SU-DHL-6 (cell line): ENCODE measurements around the gene SF3A1.

ENCODE experiments used
- H2AFZ ChIP-seq: fragments of 200-600 bp; sonication (generic); 2 replicates; pipeline ENCODE4 v1.6.1; 2014; ENCODE audit warnings: low read depth, mild to moderate bottlenecking, moderate library complexity, mixed read lengths, antibody characterized with exemption, low read length; ENCODE audit not compliant: severe bottlenecking
- H3F3A ChIP-seq: fragments of 200-600 bp; shearing (Covaris generic); 2 replicates; pipeline ENCODE4 v1.6.0; 2016; ENCODE audit warnings: antibody characterized with exemption, mild to moderate bottlenecking; ENCODE audit not compliant: insufficient read depth
- H3K27ac ChIP-seq: fragments of 200-600 bp; sonication (generic); 2 replicates; pipeline ENCODE4 v1.5.1; 2016; ENCODE audit warnings: low read depth, mild to moderate bottlenecking, low read length, moderate library complexity, mixed read lengths
- H3K27me3 ChIP-seq: fragments of 200-600 bp; sonication (generic), shearing (Covaris generic); 2 replicates; pipeline ENCODE4 v1.6.0; 2014; ENCODE audit warnings: mild to moderate bottlenecking, low read length
- H3K36me3 ChIP-seq: fragments of 200-600 bp; sonication (generic); 2 replicates; pipeline ENCODE4 v1.6.1; 2014; ENCODE audit warnings: mild to moderate bottlenecking, low read length, mixed read lengths
- H3K4me2 ChIP-seq: fragments of 300-600, 200-600 bp; shearing (Covaris generic), sonication (generic); 2 replicates; pipeline ENCODE4 v1.6.0; 2014; ENCODE audit warnings: low read length, low read depth, mild to moderate bottlenecking; ENCODE audit not compliant: poor library complexity, severe bottlenecking
- H3K4me3 ChIP-seq: fragments of 200-600 bp; sonication (generic); 2 replicates; pipeline ENCODE4 v1.5.1; 2014; ENCODE audit warnings: antibody characterized with exemption, low read length, mild to moderate bottlenecking, mixed read lengths; ENCODE audit not compliant: insufficient read depth, poor library complexity, severe bottlenecking
- H3K79me2 ChIP-seq: fragments of 200-600 bp; sonication (generic); 2 replicates; pipeline ENCODE4 v1.6.1; 2014; ENCODE audit warnings: mild to moderate bottlenecking, low read length, moderate library complexity; ENCODE audit not compliant: insufficient read depth
- H3K9ac ChIP-seq: fragments of 200-600 bp; sonication (generic); 2 replicates; pipeline ENCODE4 v1.7.0; 2014; ENCODE audit warnings: mild to moderate bottlenecking, low read length
- H3K9me2 ChIP-seq: fragments of 200-600 bp; sonication (generic); replicated peaks from 2 replicates; pipeline ENCODE4 v1.6.1; 2014; ENCODE audit warnings: low read length; ENCODE audit not compliant: insufficient read depth
- H3K9me3 ChIP-seq: fragments of 200-600 bp; sonication (generic); 2 replicates; pipeline ENCODE4 v1.6.1; 2014; ENCODE audit warnings: low read length, mixed read lengths; ENCODE audit not compliant: insufficient read depth
- H4K20me1 ChIP-seq: fragments of 200-600 bp; sonication (generic); 2 replicates; pipeline ENCODE4 v1.6.1; 2014; ENCODE audit warnings: low read depth, mild to moderate bottlenecking, antibody characterized with exemption, low read length, moderate library complexity, mixed read lengths
- EZH2phosphoT487 ChIP-seq: fragments of 200-600 bp; sonication (generic), shearing (Covaris generic); conservative IDR thresholded peaks from 2 replicates; pipeline ENCODE4 v1.6.1; 2018; ENCODE audit warnings: mild to moderate bottlenecking, antibody characterized with exemption, low read length, moderate library complexity, mixed read lengths
- TF ChIP-seq, protein P1 (sequence below): fragments of 200-600 bp; sonication (generic); IDR thresholded peaks from one replicate; pipeline ENCODE4 v1.5.1; 2017; ENCODE audit warnings: antibody characterized with exemption, mild to moderate bottlenecking, low read length, moderate library complexity; ENCODE audit not compliant: insufficient read depth, poor library complexity, severe bottlenecking

The SF3A1 gene

DNA sequence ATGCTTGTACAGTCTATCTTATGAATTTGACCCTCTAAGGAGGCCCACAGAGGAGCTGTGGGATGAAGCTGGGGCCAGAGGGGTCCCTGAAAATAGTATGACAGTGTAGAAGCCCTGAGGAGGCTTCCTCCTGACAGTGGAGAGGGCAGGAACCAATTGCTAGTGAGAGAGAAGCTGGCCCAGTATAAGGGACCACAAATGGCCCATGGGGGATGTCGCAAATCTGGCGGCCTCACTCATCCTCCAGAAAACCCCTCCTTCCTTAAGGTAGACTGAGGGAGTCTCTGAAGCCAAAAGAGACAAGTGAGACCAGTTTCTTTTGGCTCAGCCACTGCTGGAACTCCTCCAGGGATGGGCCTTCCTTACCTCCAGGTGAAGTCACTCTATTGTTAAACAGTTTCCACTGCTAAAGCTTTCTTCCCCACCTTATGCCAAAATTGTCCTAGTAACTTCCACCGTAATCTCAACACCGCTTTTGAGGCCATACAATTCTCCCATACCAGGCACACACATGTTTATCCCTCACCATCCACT is 49.6 kb downstream of the SF3A1 start:
- no peak overlapping the region for H3K4me2 ChIP-seq
- H3K9me2 ChIP-seq, result no peaks in the 10 kb centered on the region
- H3K79me2 ChIP-seq, result no peaks in the 10 kb centered on the region
- H2AFZ ChIP-seq, result no peak overlapping the region
- H3K9ac ChIP-seq, result no peak overlapping the region
- H3K36me3 ChIP-seq, result no peaks in the 10 kb centered on the region
- no peaks in the 10 kb centered on the region for H3K9me3 ChIP-seq
- no peaks in the 10 kb centered on the region for H4K20me1 ChIP-seq
- H3F3A ChIP-seq, result no peaks in the 10 kb centered on the region
- no peaks in the 10 kb centered on the region for H3K27me3 ChIP-seq
- H3K27ac ChIP-seq, result no peak overlapping the region
- TF ChIP-seq EZH2phosphoT487, result no peak
- TF ChIP-seq, protein P1, sequence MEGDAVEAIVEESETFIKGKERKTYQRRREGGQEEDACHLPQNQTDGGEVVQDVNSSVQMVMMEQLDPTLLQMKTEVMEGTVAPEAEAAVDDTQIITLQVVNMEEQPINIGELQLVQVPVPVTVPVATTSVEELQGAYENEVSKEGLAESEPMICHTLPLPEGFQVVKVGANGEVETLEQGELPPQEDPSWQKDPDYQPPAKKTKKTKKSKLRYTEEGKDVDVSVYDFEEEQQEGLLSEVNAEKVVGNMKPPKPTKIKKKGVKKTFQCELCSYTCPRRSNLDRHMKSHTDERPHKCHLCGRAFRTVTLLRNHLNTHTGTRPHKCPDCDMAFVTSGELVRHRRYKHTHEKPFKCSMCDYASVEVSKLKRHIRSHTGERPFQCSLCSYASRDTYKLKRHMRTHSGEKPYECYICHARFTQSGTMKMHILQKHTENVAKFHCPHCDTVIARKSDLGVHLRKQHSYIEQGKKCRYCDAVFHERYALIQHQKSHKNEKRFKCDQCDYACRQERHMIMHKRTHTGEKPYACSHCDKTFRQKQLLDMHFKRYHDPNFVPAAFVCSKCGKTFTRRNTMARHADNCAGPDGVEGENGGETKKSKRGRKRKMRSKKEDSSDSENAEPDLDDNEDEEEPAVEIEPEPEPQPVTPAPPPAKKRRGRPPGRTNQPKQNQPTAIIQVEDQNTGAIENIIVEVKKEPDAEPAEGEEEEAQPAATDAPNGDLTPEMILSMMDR, result no peak
- no peak overlapping the region for H3K4me3 ChIP-seq

DNA sequence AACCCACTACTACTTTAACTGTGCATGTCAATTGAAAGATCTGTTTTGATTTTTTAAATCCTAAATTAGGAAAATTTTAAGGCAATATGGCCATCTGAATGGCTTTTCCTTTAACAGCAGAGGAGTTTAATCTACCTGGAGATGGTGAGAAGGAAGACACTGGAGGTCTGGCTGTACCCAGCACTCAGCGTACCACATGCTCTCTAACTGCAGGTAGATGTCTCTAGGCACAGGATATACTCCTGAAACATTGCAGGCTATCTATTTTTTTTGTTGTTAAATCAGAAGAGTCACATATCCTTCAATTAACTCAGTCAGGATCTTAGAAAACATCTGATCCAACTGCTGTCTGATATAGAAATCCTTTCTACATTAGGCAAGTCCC is 50.1 kb downstream of the SF3A1 start:
- Histone ChIP-seq H3K36me3 (no peaks in the 10 kb centered on the region), H4K20me1 (no peaks in the 10 kb centered on the region), H3K4me2 (no peak overlapping the region), H3K79me2 (no peaks in the 10 kb centered on the region), H3K27me3 (no peaks in the 10 kb centered on the region), H3K9ac (no peak overlapping the region), H3K27ac (no peak overlapping the region), H2AFZ (no peak overlapping the region), H3K9me3 (no peaks in the 10 kb centered on the region), H3K9me2 (no peaks in the 10 kb centered on the region), H3K4me3 (no peak overlapping the region), H3F3A (no peaks in the 10 kb centered on the region)
- TF ChIP-seq, protein P1, result no peak
- TF ChIP-seq EZH2phosphoT487, result no peak

DNA sequence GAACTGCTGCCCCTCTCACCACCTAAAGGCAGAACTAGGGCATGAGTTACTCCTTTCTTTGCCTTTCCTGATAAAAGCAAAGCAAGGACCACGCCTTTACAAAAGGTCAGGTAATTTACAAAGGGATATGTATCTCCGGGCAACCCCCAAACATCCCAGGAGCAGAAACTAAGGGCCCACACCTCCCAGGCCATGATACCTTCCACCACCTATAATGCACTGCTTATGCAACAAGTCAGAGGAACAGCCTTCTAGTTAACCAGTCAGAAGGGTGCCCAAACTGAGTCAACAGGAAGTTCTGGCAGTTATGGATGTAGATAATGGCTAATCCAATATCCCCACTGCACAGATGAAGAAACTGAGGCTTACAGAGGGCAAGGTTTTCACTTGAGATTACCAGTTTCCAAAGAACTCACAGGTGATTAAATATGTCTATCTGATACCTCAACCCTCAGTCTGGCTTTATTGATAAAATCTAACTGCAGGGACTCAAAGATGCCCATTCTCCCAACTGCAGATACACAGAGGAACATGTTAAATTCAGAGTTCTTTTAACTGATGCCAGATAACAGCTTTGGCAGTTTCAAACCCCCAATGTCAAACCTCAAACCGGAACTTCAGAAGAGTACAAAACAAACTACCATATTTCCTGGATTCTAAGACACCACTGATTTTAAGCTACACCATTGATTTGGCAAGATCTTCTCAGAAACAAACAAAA is 50.6 kb downstream of the SF3A1 start:
- Histone ChIP-seq H3K4me3 (no peak overlapping the region), H3K9me2 (no peaks in the 10 kb centered on the region), H4K20me1 (no peaks in the 10 kb centered on the region), H3K4me2 (no peak overlapping the region), H3K9ac (no peak overlapping the region), H3K27ac (no peak overlapping the region), H3K79me2 (no peaks in the 10 kb centered on the region), H3K27me3 (no peaks in the 10 kb centered on the region), H3K9me3 (no peaks in the 10 kb centered on the region), H3F3A (no peaks in the 10 kb centered on the region), H2AFZ (no peak overlapping the region), H3K36me3 (no peaks in the 10 kb centered on the region)
- TF ChIP-seq, protein P1, result no peak
- TF ChIP-seq EZH2phosphoT487, result no peak
